GM23248 (cell line): ENCODE measurements around the gene THSD4.

Experiments
- EZH2 ChIP-seq: fragments of 200-600 bp; sonication (generic); IDR thresholded peaks from 2 replicates; pipeline ENCODE4 v1.6.1; 2018; ENCODE audit warnings: antibody characterized with exemption, mild to moderate bottlenecking; ENCODE audit not compliant: insufficient read depth, poor library complexity, severe bottlenecking
- EZH2phosphoT487 ChIP-seq: fragments of 200-600 bp; sonication (generic); IDR thresholded peaks from 2 replicates; pipeline ENCODE4 v1.6.1; 2018; ENCODE audit warnings: antibody characterized with exemption, moderate library complexity, mild to moderate bottlenecking, low read depth; ENCODE audit not compliant: insufficient read depth

GRCh38 chr15:71275566-71276335 lies 160.5 kb downstream of the THSD4 start:
- TF ChIP-seq EZH2phosphoT487 = no peak
- TF ChIP-seq EZH2 = no peak
